B cell (primary cell): ENCODE measurements around the gene TRIM47. TPM values are rescaled to one million over a fixed set of nuclear protein-coding genes. Genes with fewer than 3 reads are reported as not detected.
"Not testable (repeated sequence)": the region's sequence is repeated elsewhere in the genome, so short reads cannot be mapped to it uniquely, and the experiment has no call there.

Experiments
- ATAC-seq: fragments of 200-7000 bp; cut with Tn5 transposase; one replicate; pipeline ENCODE4 v1.10.0; 2021; ENCODE audit warnings: low read depth, mild to moderate bottlenecking, moderate number of reproducible peaks, moderate library complexity
- CTCF ChIA-PET: fragments of 350-600 bp; sonication (Branson Sonifier 250); formaldehyde crosslinking; loops from one replicate; lab custom pipeline; 2021; ENCODE audit warnings: antibody characterized with exemption, inconsistent platforms; lab: Charles Lee
- POLR2A ChIA-PET: fragments of 350-600 bp; sonication (Branson Sonifier 250); formaldehyde crosslinking; loops from one replicate; lab custom pipeline; 2021; ENCODE audit warnings: antibody characterized with exemption; lab: Charles Lee
- DNase-seq: peaks from one replicate; pipeline ENCODE4 v3.0.0; 2013
- H2AFZ ChIP-seq: 2 replicates; pipeline ENCODE4 v1.6.1; 2012; ENCODE audit warnings: mild to moderate bottlenecking, low read depth, low read length; ENCODE audit not compliant: insufficient read depth, poor library complexity, severe bottlenecking
- H3K27ac ChIP-seq, 2 donors: 1 replicate in 1 of 2; 2 replicates in 1 of 2; pipeline ENCODE4 v1.5.1; 2012 to 2013; ENCODE audit warnings: low read length in 2 of 2, mild to moderate bottlenecking in 2 of 2, moderate library complexity in 1 of 2
- H3K27me3 ChIP-seq, 4 experiments: fragments of 200-600 bp in 1 of 4; sonication (generic) in 1 of 4; replicated peaks in 1 of 4; 1 replicate in 2 of 4; 2 replicates in 2 of 4; pipeline versions ENCODE4 v1.6.1 to v1.7.0; 2013 to 2016; ENCODE audit warnings: low read length in 3 of 4, mild to moderate bottlenecking in 2 of 4, mixed read lengths in 1 of 4, moderate library complexity in 1 of 4; ENCODE audit not compliant: insufficient read depth in 4 of 4, control insufficient read depth in 3 of 4; ENCODE audit errors: control extremely low read depth in 1 of 4
- H3K36me3 ChIP-seq, 2 experiments: replicated peaks in 1 of 2; 1 replicate in 1 of 2; 2 replicates in 1 of 2; pipeline versions ENCODE4 v1.6.1 to v1.7.1; 2013; ENCODE audit warnings: low read length in 1 of 2; ENCODE audit not compliant: insufficient read depth in 2 of 2, control insufficient read depth in 1 of 2; ENCODE audit errors: control extremely low read depth in 1 of 2, extremely low read depth in 1 of 2
- H3K4me1 ChIP-seq, 2 donors: fragments of 200-600 bp in 1 of 2; sonication (generic) in 1 of 2; 1 replicate in 1 of 2; 2 replicates in 1 of 2; pipeline versions ENCODE4 v1.5.1 to v1.6.1; 2013 to 2017; ENCODE audit warnings: low read length in 2 of 2; ENCODE audit not compliant: control insufficient read depth in 2 of 2, insufficient read depth in 2 of 2
- H3K4me2 ChIP-seq: replicated peaks from 2 replicates; pipeline ENCODE3; 2012; ENCODE audit warnings: mild to moderate bottlenecking, low read depth, low read length; ENCODE audit not compliant: poor library complexity, severe bottlenecking
- H3K4me3 ChIP-seq, 5 experiments: fragments of 200-600 bp in 1 of 5; sonication (generic) in 1 of 5; 1 replicate in 3 of 5; 2 replicates in 2 of 5; pipeline versions ENCODE4 v1.5.1 to v1.7.0; 2011 to 2016; ENCODE audit warnings: low read length in 4 of 5, mild to moderate bottlenecking in 4 of 5, low read depth in 2 of 5, control low read depth in 1 of 5, moderate library complexity in 1 of 5; ENCODE audit not compliant: insufficient read depth in 1 of 5; ENCODE audit errors: control extremely low read depth in 1 of 5, extremely low read depth in 1 of 5
- H3K79me2 ChIP-seq: fragments of 200-600 bp; sonication (generic); one replicate; pipeline ENCODE4 v1.6.0; 2016; ENCODE audit warnings: low read length; ENCODE audit not compliant: control insufficient read depth, insufficient read depth
- H3K9ac ChIP-seq: fragments of 200-600 bp; sonication (generic); 2 replicates; pipeline ENCODE4 v1.6.1; 2017; ENCODE audit warnings: mild to moderate bottlenecking, low read length, moderate library complexity
- H3K9me3 ChIP-seq, 3 donors: one replicate each; pipeline versions ENCODE4 v1.6.1 to v1.7.1; 2013; ENCODE audit warnings: low read length in 2 of 3; ENCODE audit not compliant: control insufficient read depth in 2 of 3, insufficient read depth in 1 of 3; ENCODE audit errors: control extremely low read depth in 1 of 3
- H4K20me1 ChIP-seq: 2 replicates; pipeline ENCODE4 v1.6.0; 2012; ENCODE audit warnings: mild to moderate bottlenecking, low read length; ENCODE audit not compliant: insufficient read depth, control insufficient read depth, poor library complexity, severe bottlenecking
- H3K27ac Mint-ChIP-seq: one replicate; pipeline ENCODE4 v1.8.0; 2021; ENCODE audit warnings: mixed read lengths
- H3K27me3 Mint-ChIP-seq: one replicate; pipeline ENCODE4 v1.8.0; 2021; ENCODE audit warnings: mixed read lengths
- H3K4me1 Mint-ChIP-seq: one replicate; pipeline ENCODE4 v1.8.0; 2021; ENCODE audit warnings: mixed read lengths
- H3K4me3 Mint-ChIP-seq: one replicate; pipeline ENCODE4 v1.8.0; 2021; ENCODE audit warnings: mixed read lengths
- H3K9me3 Mint-ChIP-seq: one replicate; pipeline ENCODE4 v1.8.0; 2022; ENCODE audit warnings: mixed read lengths; ENCODE audit not compliant: insufficient read depth
- CTCF ChIP-seq: fragments of 200-600 bp; IDR thresholded peaks from one replicate; pipeline ENCODE4 v1.8.0; 2022; ENCODE audit warnings: antibody characterized with exemption, mild to moderate bottlenecking
- EZH2 ChIP-seq: IDR thresholded peaks from 2 replicates; pipeline ENCODE4 v1.6.1; 2012; ENCODE audit warnings: borderline replicate concordance, low read depth, mild to moderate bottlenecking, moderate library complexity, low read length; ENCODE audit not compliant: insufficient read depth, poor library complexity, severe bottlenecking
- WGBS: methylation state at CpG from one replicate; pipeline ENCODE4 v1.1.5; 2013; ENCODE audit warnings: missing lambda C conversion rate; ENCODE audit not compliant: insufficient coverage; 5-methylcytosine and 5-hydroxymethylcytosine counted together
- intact Hi-C: fragments of 100-400 bp; cut with micrococcal nuclease; formaldehyde crosslinking; loops from one replicate; pipeline ENCODE4 v1.10.0; 2022
- polyA plus RNA-seq: library from polyadenylated mRNA; depleted of rRNA; stranded (reverse); fragments of >200 nt; gene quantifications from 2 replicates; pipeline ENCODE4 v1.2.3, GENCODE V29; 2012
- total RNA-seq, 2 donors: library from RNA; stranded (reverse); fragments of 120-200 nt in 1 of 2; gene quantifications; 1 replicate in 1 of 2; 2 replicates in 1 of 2; pipeline versions ENCODE4 v1.2.3 to v1.2.4, GENCODE V29; 2013 to 2022

The TRIM47 gene
- total and polyA plus RNA-seq, 2 donors (not counting 1 experiment from before 2014, with no cell fraction given): 6.4 to 8.3 TPM

GRCh38 chr17:75853433-75853832 lies 24.9 kb downstream of the TRIM47 start:
- Histone ChIP-seq H4K20me1 (peaks cover 10% of the 10 kb centered on the region), H3K27ac (no peak overlapping the region), H2AFZ (no peak overlapping the region), H3K4me2 (no peak overlapping the region), H3K36me3 (peaks cover 7 to 34% of the 10 kb centered on the region in 2 experiments), H3K9ac (no peak overlapping the region), H3K27me3 (no peaks in the 10 kb centered on the region), H3K4me1 (peaks cover 22 to 46% of the 10 kb centered on the region in 2 donors), H3K4me3 (no peak overlapping the region), H3K79me2 (peaks cover 58% of the 10 kb centered on the region), H3K9me3 (no peaks in the 10 kb centered on the region)
- TF ChIP-seq EZH2 (no peak), CTCF (no peak)
- Mint-ChIP-seq H3K4me3 (peak overlapping the region; percentile 44), H3K9me3 (no peaks in the 10 kb centered on the region), H3K27ac (peak overlapping the region; percentile 68), H3K4me1 (peaks cover 34% of the 10 kb centered on the region), H3K27me3 (no peaks in the 10 kb centered on the region)
- ChIA-PET POLR2A (interaction anchor here (3.2 to 3.6 kb wide), 2 partner anchors 8 to 25 kb away, joined by 24 to 82 read pairs; partner anchors contain the start of genes TRIM47 and UNC13D), CTCF (interaction anchor here (0.7 to 4.1 kb wide), 3 partner anchors 9 to 426 kb away, joined by 3 to 53 read pairs (median 3); partner anchors contain the start of gene UNC13D)
- ATAC-seq (no peak), DNase-seq (no peak)
- intact Hi-C loops: loop anchor here (10.0 kb wide), 1 partner anchor 189 kb away; the partner anchor contains the start of genes RECQL5 and SAP30BP
- WGBS: 93% methylated on average over 3 of the region's 7 CpGs

- H3K27me3 Mint-ChIP-seq, H2AFZ ChIP-seq, ATAC-seq, H3K27me3 ChIP-seq, H3K9ac ChIP-seq, H3K27ac ChIP-seq, H3K4me3 ChIP-seq, H3K4me2 ChIP-seq, CTCF ChIA-PET, H3K4me3 Mint-ChIP-seq, H3K9me3 ChIP-seq, H3K27ac Mint-ChIP-seq, H3K9me3 Mint-ChIP-seq, DNase-seq: not testable (repeated sequence)
- H3K4me1 Mint-ChIP-seq: peaks cover 29% of the 10 kb centered on the region
- Histone ChIP-seq H3K79me2 (peaks cover 63% of the 10 kb centered on the region), H3K4me1 (peaks cover 13 to 30% of the 10 kb centered on the region in 2 donors), H3K36me3 (peaks cover 7 to 52% of the 10 kb centered on the region in 2 experiments), H4K20me1 (peaks cover 18% of the 10 kb centered on the region)
- intact Hi-C loops: loop anchor here (10.0 kb wide), 1 partner anchor 187 kb away; the partner anchor contains the start of genes RECQL5 and SAP30BP
- POLR2A ChIA-PET: interaction anchor here (0.9 kb wide), 1 partner anchor 28 kb away, joined by 3 read pairs; no protein-coding TSS in a partner anchor
- 95% methylated on average over 13 of the region's 15 CpGs for WGBS
Observed at GRCh38 chr17:75851693-75851991, 26.7 kb downstream of the TRIM47 start.
